ENCODE results near the gene KCNT1. TPM values are rescaled to one million over a fixed set of nuclear protein-coding genes. Genes with fewer than 3 reads are reported as not detected.

KCNT1 gene
- total RNA-seq = not detected

DNA sequence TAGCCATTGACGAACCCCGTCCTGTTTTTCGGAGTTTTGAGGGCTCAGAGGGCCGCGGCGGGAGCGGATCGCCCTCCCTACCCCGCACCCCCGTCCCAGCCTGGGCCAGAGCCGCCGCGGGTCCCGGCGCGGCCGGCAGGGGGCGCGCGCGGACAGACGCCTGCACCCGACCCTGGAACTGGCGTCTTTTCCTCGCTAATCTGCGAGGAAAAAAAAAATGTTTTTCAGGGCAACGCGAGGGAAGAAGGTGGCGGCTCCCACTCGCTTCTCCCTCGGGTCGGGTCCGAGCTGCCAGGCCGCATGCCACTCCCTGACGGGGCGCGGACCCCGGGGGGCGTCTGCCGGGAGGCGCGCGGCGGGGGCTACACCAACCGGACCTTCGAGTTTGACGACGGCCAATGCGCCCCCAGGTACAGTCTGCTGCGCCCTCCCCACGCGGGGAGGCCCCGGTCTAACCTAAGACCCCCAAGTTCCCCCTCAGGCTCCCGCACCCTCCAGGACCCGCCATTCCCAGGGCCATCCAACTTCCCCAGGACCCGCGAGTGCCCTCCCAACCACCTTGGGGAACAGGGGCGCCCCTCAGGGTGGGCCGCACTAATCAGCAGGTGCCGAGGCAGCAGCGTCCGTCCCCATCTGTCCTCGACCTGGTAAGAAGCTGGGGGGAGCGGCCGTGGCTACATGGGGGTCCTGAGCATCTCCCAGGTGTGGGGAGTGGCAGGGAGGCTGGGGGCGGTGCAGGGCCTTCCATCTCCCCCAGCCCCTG lies at the start of gene KCNT1:
Gene KCNT1 (plus strand): TSS at position 227 of the 763 bp plus-strand sequence. CDS start 74 bp downstream, at position 301.
- H3K36me3 ChIP-seq = no peaks in the 10 kb centered on the region
- TF ChIP-seq POLR2AphosphoS5 (IDR thresholded peaks at IDR 0.05; ENCODE audit: insufficient read depth in 1 of 2, low read depth in 1 of 2) (no peak), POLR2A (IDR thresholded peaks at IDR 0.05) (no peak)
- TF ChIP-seq, protein P1, sequence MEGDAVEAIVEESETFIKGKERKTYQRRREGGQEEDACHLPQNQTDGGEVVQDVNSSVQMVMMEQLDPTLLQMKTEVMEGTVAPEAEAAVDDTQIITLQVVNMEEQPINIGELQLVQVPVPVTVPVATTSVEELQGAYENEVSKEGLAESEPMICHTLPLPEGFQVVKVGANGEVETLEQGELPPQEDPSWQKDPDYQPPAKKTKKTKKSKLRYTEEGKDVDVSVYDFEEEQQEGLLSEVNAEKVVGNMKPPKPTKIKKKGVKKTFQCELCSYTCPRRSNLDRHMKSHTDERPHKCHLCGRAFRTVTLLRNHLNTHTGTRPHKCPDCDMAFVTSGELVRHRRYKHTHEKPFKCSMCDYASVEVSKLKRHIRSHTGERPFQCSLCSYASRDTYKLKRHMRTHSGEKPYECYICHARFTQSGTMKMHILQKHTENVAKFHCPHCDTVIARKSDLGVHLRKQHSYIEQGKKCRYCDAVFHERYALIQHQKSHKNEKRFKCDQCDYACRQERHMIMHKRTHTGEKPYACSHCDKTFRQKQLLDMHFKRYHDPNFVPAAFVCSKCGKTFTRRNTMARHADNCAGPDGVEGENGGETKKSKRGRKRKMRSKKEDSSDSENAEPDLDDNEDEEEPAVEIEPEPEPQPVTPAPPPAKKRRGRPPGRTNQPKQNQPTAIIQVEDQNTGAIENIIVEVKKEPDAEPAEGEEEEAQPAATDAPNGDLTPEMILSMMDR (IDR thresholded peaks at IDR 0.05) = peak; percentile 25 to 90 (median 61)
- H3K4me3 ChIP-seq = peak within 1 kb of the TSS; percentile 3 to 33
- intact Hi-C loops (cut with DNase I) = no loop called here
- no peaks in the 10 kb centered on the region for H3K27me3 ChIP-seq
- no peaks in the 10 kb centered on the region for H3K9me3 ChIP-seq
- no peak within 1 kb of the TSS for H3K27ac ChIP-seq
- DNase-seq (ENCODE audit: extremely low spot score in 2 of 2) = no peak
- H3K4me1 ChIP-seq = peaks cover 14% of the 10 kb centered on the region

DNA sequence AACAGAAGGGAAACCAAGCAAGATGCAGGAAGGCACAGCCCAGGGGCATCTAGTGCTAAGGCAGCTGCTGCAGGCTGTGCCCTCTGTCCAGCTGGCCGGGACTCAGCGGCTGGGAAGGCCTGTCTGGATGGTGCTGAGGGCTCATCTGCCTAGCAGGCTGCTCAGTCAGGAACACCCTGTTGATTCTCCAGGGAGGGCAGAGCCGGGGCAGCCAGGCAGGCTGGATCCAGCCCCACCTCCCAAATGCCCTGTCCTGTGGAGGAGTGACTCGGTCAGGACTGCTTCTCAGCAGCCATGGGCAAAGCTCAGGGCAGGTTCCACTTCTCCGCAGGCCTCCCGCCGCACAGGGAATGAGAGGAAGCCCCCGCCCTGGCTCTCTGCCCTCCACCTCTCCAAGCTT lies 46.7 kb upstream of the KCNT1 start:
- Histone ChIP-seq H3K9me3 (no peaks in the 10 kb centered on the region), H3K27ac (no peak overlapping the region), H3K27me3 (no peaks in the 10 kb centered on the region), H3K36me3 (no peaks in the 10 kb centered on the region), H3K4me3 (no peak overlapping the region), H3K4me1 (no peaks in the 10 kb centered on the region)
- intact Hi-C loops (cut with DNase I) = no loop called here
- TF ChIP-seq POLR2AphosphoS5 (IDR thresholded peaks at IDR 0.05; ENCODE audit: insufficient read depth in 1 of 2, low read depth in 1 of 2) (no peak), POLR2A (IDR thresholded peaks at IDR 0.05) (no peak)
- TF ChIP-seq, protein P1 (IDR thresholded peaks at IDR 0.05) = no peak
- DNase-seq (ENCODE audit: extremely low spot score in 2 of 2) = no peak

DNA sequence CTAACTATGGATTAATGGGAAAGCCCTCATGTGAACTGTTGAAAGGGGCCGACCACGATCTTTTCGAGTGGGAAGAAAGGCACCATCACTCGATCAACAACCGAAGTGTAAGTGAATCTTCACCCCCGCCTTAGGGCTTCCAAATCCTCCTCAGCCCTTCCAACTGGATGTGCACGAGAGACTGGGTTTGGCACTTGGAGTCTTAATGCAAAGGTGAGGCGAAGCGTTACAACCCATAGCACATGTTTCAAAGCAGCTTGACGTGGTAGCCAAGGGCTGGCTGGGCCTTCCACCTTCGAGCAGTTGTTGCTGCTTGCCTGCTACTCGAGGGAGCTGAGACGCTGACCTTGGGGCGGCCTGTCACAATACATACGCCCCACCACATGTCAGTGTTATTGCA lies 44.6 kb upstream of the KCNT1 start:
- Histone ChIP-seq H3K27me3 (no peaks in the 10 kb centered on the region), H3K4me1 (no peaks in the 10 kb centered on the region), H3K36me3 (no peaks in the 10 kb centered on the region), H3K9me3 (no peaks in the 10 kb centered on the region), H3K27ac (no peak overlapping the region), H3K4me3 (no peak overlapping the region)
- intact Hi-C loops (cut with DNase I) = no loop called here
- TF ChIP-seq, protein P1 (IDR thresholded peaks at IDR 0.05) = no peak
- TF ChIP-seq POLR2AphosphoS5 (IDR thresholded peaks at IDR 0.05; ENCODE audit: insufficient read depth in 1 of 2, low read depth in 1 of 2) (no peak), POLR2A (IDR thresholded peaks at IDR 0.05) (no peak)
- DNase-seq (ENCODE audit: extremely low spot score in 2 of 2) = no peak

- no peak for DNase-seq (ENCODE audit: extremely low spot score in 2 of 2)
- intact Hi-C loops (cut with DNase I) = no loop called here
- H3K36me3 ChIP-seq = no peaks in the 10 kb centered on the region
- no peaks in the 10 kb centered on the region for H3K4me1 ChIP-seq
- H3K4me3 ChIP-seq = no peak overlapping the region
- no peak overlapping the region for H3K27ac ChIP-seq
- H3K9me3 ChIP-seq = no peaks in the 10 kb centered on the region
- no peaks in the 10 kb centered on the region for H3K27me3 ChIP-seq
- TF ChIP-seq POLR2A (IDR thresholded peaks at IDR 0.05) (no peak), POLR2AphosphoS5 (IDR thresholded peaks at IDR 0.05; ENCODE audit: insufficient read depth in 1 of 2, low read depth in 1 of 2) (no peak)
- TF ChIP-seq, protein P1 (IDR thresholded peaks at IDR 0.05) = no peak
Measured at GRCh38 chr9:135659252-135659651, 42.7 kb upstream of the KCNT1 start.

- intact Hi-C loops (cut with DNase I) = no loop called here
- DNase-seq (ENCODE audit: extremely low spot score in 2 of 2) = no peak
- Histone ChIP-seq H3K4me3 (no peak overlapping the region), H3K27me3 (no peaks in the 10 kb centered on the region), H3K9me3 (no peaks in the 10 kb centered on the region), H3K4me1 (no peaks in the 10 kb centered on the region), H3K27ac (no peak overlapping the region), H3K36me3 (no peaks in the 10 kb centered on the region)
- TF ChIP-seq, protein P1 (IDR thresholded peaks at IDR 0.05) = no peak
- TF ChIP-seq POLR2AphosphoS5 (IDR thresholded peaks at IDR 0.05; ENCODE audit: insufficient read depth in 1 of 2, low read depth in 1 of 2) (no peak), POLR2A (IDR thresholded peaks at IDR 0.05) (no peak)
Measured at GRCh38 chr9:135660407-135660806, 41.6 kb upstream of the KCNT1 start.

Data from vagina (tissue), 2 donors.